ENCODE results near the gene ACE. TPM values are rescaled to one million over a fixed set of nuclear protein-coding genes. Genes with fewer than 3 reads are reported as not detected.

The ACE gene
- total and polyA plus RNA-seq, 3 experiments from 2014 or later = 4.6 to 5.5 (median 4.7) TPM

- Mint-ChIP-seq H3K27ac (no peak overlapping the region), H3K4me3 (no peak overlapping the region), H3K4me1 (no peaks in the 10 kb centered on the region), H3K9me3 (no peaks in the 10 kb centered on the region), H3K27me3 (peaks cover 0 to 3% of the 10 kb centered on the region in 2 donors), H3K36me3 (peaks cover 0 to 11% (median 0%) of the 10 kb centered on the region in 3 donors)
- Histone ChIP-seq H3K27ac (ENCODE audit: low read depth, low read length) (no peak overlapping the region), H3K36me3 (ENCODE audit: insufficient read depth, low read length) (no peaks in the 10 kb centered on the region), H3K27me3 (ENCODE audit: insufficient read depth, low read length, poor library complexity, severe bottlenecking) (no peaks in the 10 kb centered on the region), H3K9me3 (ENCODE audit: low read length) (no peaks in the 10 kb centered on the region), H3K4me3 (ENCODE audit: low read length) (no peak overlapping the region), H3K4me1 (ENCODE audit: insufficient read depth, low read length) (no peaks in the 10 kb centered on the region)
- ChIA-PET CTCF (no interaction called here), POLR2A (no interaction called here)
- DNase-seq = peak in 1 of 5 donors; percentile 7
Observed at GRCh38 chr17:63490329-63490728, 13.5 kb downstream of the ACE start.

DNA sequence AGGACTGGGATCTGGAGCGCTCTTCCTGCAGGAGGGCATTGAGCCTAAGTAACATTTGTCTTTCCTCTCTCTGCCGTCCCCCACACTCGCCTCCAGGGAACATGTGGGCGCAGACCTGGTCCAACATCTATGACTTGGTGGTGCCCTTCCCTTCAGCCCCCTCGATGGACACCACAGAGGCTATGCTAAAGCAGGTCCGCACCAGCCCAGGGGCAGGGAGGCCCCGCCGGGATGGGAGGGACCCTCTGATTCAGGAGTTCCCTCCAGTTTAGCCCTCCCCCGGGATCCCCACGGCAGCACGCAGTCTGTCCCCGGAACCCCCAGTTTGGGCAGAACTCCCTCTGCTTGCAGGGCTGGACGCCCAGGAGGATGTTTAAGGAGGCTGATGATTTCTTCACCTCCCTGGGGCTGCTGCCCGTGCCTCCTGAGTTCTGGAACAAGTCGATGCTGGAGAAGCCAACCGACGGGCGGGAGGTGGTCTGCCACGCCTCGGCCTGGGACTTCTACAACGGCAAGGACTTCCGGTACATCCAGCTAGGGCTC lies 14.1 kb downstream of the ACE start:
- Histone ChIP-seq H3K4me3 (ENCODE audit: low read length) (no peak overlapping the region), H3K9me3 (ENCODE audit: low read length) (no peaks in the 10 kb centered on the region), H3K27ac (ENCODE audit: low read depth, low read length) (no peak overlapping the region), H3K36me3 (ENCODE audit: insufficient read depth, low read length) (no peaks in the 10 kb centered on the region), H3K4me1 (ENCODE audit: insufficient read depth, low read length) (no peaks in the 10 kb centered on the region), H3K27me3 (ENCODE audit: insufficient read depth, low read length, poor library complexity, severe bottlenecking) (no peaks in the 10 kb centered on the region)
- Mint-ChIP-seq H3K4me1 (no peaks in the 10 kb centered on the region), H3K27me3 (peaks cover 0 to 3% of the 10 kb centered on the region in 2 donors), H3K27ac (no peak overlapping the region), H3K36me3 (peaks cover 0 to 9% (median 0%) of the 10 kb centered on the region in 3 donors), H3K4me3 (no peak overlapping the region), H3K9me3 (no peaks in the 10 kb centered on the region)
- peak in 1 of 5 donors; percentile 38 for DNase-seq
- CTCF ChIA-PET = interaction anchor here (1.5 kb wide), 1 partner anchor 12 kb away, joined by 5 read pairs; no protein-coding TSS in a partner anchor
- POLR2A ChIA-PET = no interaction called here

DNA sequence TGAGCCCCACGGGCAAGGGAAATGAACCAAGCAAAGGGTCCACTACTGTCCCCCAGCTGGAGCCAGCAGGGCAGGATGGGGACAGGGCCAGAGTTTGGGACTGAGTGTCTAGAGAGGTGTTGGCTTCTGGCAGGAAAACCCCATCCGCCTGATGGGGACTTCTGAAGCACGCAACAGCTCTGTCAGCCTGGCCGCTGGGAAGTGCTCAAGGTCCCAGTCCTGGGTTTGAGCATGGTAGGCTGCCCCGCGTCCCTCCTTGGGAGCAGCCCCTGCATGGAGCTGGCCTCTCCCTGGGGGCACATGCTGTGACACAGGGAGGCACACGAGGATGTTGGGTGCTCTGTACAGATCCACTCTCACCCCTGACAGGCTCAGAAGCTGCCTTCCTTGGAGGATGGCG lies 14.6 kb downstream of the ACE start:
- Mint-ChIP-seq H3K4me1 (no peaks in the 10 kb centered on the region), H3K27me3 (peaks cover 0 to 3% of the 10 kb centered on the region in 2 donors), H3K36me3 (peaks cover 0 to 8% (median 0%) of the 10 kb centered on the region in 3 donors), H3K27ac (no peak overlapping the region), H3K4me3 (no peak overlapping the region), H3K9me3 (no peaks in the 10 kb centered on the region)
- no peaks in the 10 kb centered on the region for H3K4me1 ChIP-seq (ENCODE audit: insufficient read depth, low read length)
- ChIA-PET CTCF (interaction anchor here (1.5 kb wide), 1 partner anchor 12 kb away, joined by 5 read pairs; no protein-coding TSS in a partner anchor), POLR2A (no interaction called here)
- no peak overlapping the region for H3K4me3 ChIP-seq (ENCODE audit: low read length)
- no peaks in the 10 kb centered on the region for H3K27me3 ChIP-seq (ENCODE audit: insufficient read depth, low read length, poor library complexity, severe bottlenecking)
- H3K9me3 ChIP-seq (ENCODE audit: low read length) = no peaks in the 10 kb centered on the region
- no peaks in the 10 kb centered on the region for H3K36me3 ChIP-seq (ENCODE audit: insufficient read depth, low read length)
- H3K27ac ChIP-seq (ENCODE audit: low read depth, low read length) = no peak overlapping the region
- DNase-seq = peak in 1 of 5 donors; percentile 8

DNA sequence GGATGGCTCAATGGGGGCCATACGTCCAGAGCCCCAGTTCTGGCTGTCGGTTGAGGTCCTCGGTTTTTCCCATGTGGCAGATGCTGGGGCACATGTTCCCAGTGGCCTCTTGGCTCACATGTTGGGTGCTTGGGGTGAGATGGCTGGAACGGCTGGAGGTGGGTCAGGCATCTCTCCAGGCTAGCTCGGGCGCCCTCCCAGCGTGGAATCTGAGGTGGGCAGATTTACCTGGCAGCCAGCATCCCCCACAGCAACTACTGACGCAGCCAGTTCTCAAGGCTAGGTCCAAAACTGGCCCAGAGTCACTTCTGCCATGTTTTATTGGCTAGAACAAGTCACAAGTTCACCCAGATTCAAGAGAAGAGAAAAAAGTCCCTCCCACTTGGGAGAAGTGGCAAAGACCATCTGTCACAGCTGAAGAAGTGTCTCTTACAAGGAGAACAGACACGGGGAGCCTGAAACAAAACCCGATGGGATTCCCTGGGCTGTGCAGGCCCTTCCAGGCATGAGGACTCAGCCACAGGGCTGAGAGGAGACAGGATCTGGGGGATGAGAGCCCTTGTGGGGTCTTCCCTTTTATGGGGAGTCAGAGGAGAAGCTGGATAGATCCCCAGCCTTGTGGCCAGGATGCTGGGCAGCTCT lies 15.2 kb downstream of the ACE start:
- H3K27ac Mint-ChIP-seq = peak overlapping the region in 1 of 8 donors; percentile 46

GRCh38 chr17:63492940-63493339 lies 16.1 kb downstream of the ACE start:
- no peaks in the 10 kb centered on the region for H3K9me3 Mint-ChIP-seq
- POLR2A ChIA-PET = no interaction called here
- no peak overlapping the region for H3K4me3 ChIP-seq (ENCODE audit: low read length)
- H3K9me3 ChIP-seq (ENCODE audit: low read length) = no peaks in the 10 kb centered on the region
- no peak overlapping the region for H3K27ac Mint-ChIP-seq
- no peaks in the 10 kb centered on the region for H3K4me1 Mint-ChIP-seq
- no peaks in the 10 kb centered on the region for H3K27me3 ChIP-seq (ENCODE audit: insufficient read depth, low read length, poor library complexity, severe bottlenecking)
- peaks cover 0 to 5% (median 0%) of the 10 kb centered on the region in 3 donors for H3K36me3 Mint-ChIP-seq
- no peak for DNase-seq
- H3K4me1 ChIP-seq (ENCODE audit: insufficient read depth, low read length) = no peaks in the 10 kb centered on the region
- peaks cover 0 to 1% of the 10 kb centered on the region in 2 donors for H3K27me3 Mint-ChIP-seq
- H3K27ac ChIP-seq (ENCODE audit: low read depth, low read length) = no peak overlapping the region
- CTCF ChIA-PET = no interaction called here
- no peaks in the 10 kb centered on the region for H3K36me3 ChIP-seq (ENCODE audit: insufficient read depth, low read length)
- H3K4me3 Mint-ChIP-seq = no peak overlapping the region

More for the DNA sequence above, 15.2 kb downstream of the ACE start:
- Histone ChIP-seq H3K9me3 (ENCODE audit: low read length) (no peaks in the 10 kb centered on the region), H3K27me3 (ENCODE audit: insufficient read depth, low read length, poor library complexity, severe bottlenecking) (no peaks in the 10 kb centered on the region), H3K27ac (ENCODE audit: low read depth, low read length) (no peak overlapping the region), H3K4me1 (ENCODE audit: insufficient read depth, low read length) (no peaks in the 10 kb centered on the region), H3K4me3 (ENCODE audit: low read length) (no peak overlapping the region), H3K36me3 (ENCODE audit: insufficient read depth, low read length) (no peaks in the 10 kb centered on the region)
- no peaks in the 10 kb centered on the region for H3K4me1 Mint-ChIP-seq
- ChIA-PET CTCF (interaction anchor here (1.5 kb wide), 1 partner anchor 13 kb away, joined by 5 read pairs; no protein-coding TSS in a partner anchor), POLR2A (no interaction called here)
- peaks cover 0 to 8% (median 0%) of the 10 kb centered on the region in 3 donors for H3K36me3 Mint-ChIP-seq
- H3K27me3 Mint-ChIP-seq = peaks cover 0 to 3% of the 10 kb centered on the region in 2 donors
- no peaks in the 10 kb centered on the region for H3K9me3 Mint-ChIP-seq
- DNase-seq = no peak
- H3K4me3 Mint-ChIP-seq = no peak overlapping the region

GRCh38 chr17:63493411-63493810 lies 16.6 kb downstream of the ACE start:
- Histone ChIP-seq H3K36me3 (ENCODE audit: insufficient read depth, low read length) (no peaks in the 10 kb centered on the region), H3K4me3 (ENCODE audit: low read length) (no peak overlapping the region), H3K27me3 (ENCODE audit: insufficient read depth, low read length, poor library complexity, severe bottlenecking) (no peaks in the 10 kb centered on the region), H3K4me1 (ENCODE audit: insufficient read depth, low read length) (no peaks in the 10 kb centered on the region), H3K9me3 (ENCODE audit: low read length) (no peaks in the 10 kb centered on the region), H3K27ac (ENCODE audit: low read depth, low read length) (no peak overlapping the region)
- no peak overlapping the region for H3K4me3 Mint-ChIP-seq
- H3K9me3 Mint-ChIP-seq = no peaks in the 10 kb centered on the region
- H3K27ac Mint-ChIP-seq = no peak overlapping the region
- H3K36me3 Mint-ChIP-seq = peaks cover 0 to 4% (median 0%) of the 10 kb centered on the region in 3 donors
- no peaks in the 10 kb centered on the region for H3K4me1 Mint-ChIP-seq
- CTCF ChIA-PET = no interaction called here
- DNase-seq = peak in 1 of 5 donors; percentile 18
- POLR2A ChIA-PET = no interaction called here
- H3K27me3 Mint-ChIP-seq = peaks cover 0 to 3% of the 10 kb centered on the region in 2 donors

- H3K9me3 ChIP-seq (ENCODE audit: low read length) = no peaks in the 10 kb centered on the region
- Mint-ChIP-seq H3K4me1 (no peaks in the 10 kb centered on the region), H3K36me3 (peaks cover 0 to 3% (median 0%) of the 10 kb centered on the region in 3 donors), H3K27me3 (peaks cover 0 to 2% of the 10 kb centered on the region in 2 donors), H3K27ac (no peak overlapping the region), H3K9me3 (no peaks in the 10 kb centered on the region), H3K4me3 (no peak overlapping the region)
- no peak overlapping the region for H3K4me3 ChIP-seq (ENCODE audit: low read length)
- no peak overlapping the region for H3K27ac ChIP-seq (ENCODE audit: low read depth, low read length)
- no peaks in the 10 kb centered on the region for H3K27me3 ChIP-seq (ENCODE audit: insufficient read depth, low read length, poor library complexity, severe bottlenecking)
- no peaks in the 10 kb centered on the region for H3K4me1 ChIP-seq (ENCODE audit: insufficient read depth, low read length)
- no peaks in the 10 kb centered on the region for H3K36me3 ChIP-seq (ENCODE audit: insufficient read depth, low read length)
- ChIA-PET CTCF (interaction anchor here (2.2 kb wide), 1 partner anchor 118 kb away, joined by 7 read pairs; no protein-coding TSS in a partner anchor), POLR2A (no interaction called here)
- DNase-seq = no peak
Observed at GRCh38 chr17:63494300-63494928, 17.6 kb downstream of the ACE start.

- Histone ChIP-seq H3K27ac (ENCODE audit: low read depth, low read length) (no peak overlapping the region), H3K4me3 (ENCODE audit: low read length) (no peak overlapping the region), H3K36me3 (ENCODE audit: insufficient read depth, low read length) (no peaks in the 10 kb centered on the region), H3K27me3 (ENCODE audit: insufficient read depth, low read length, poor library complexity, severe bottlenecking) (no peaks in the 10 kb centered on the region), H3K4me1 (ENCODE audit: insufficient read depth, low read length) (no peaks in the 10 kb centered on the region), H3K9me3 (ENCODE audit: low read length) (no peaks in the 10 kb centered on the region)
- Mint-ChIP-seq H3K4me1 (no peaks in the 10 kb centered on the region), H3K27me3 (peaks cover 2 to 3% of the 10 kb centered on the region in 2 donors), H3K4me3 (no peak overlapping the region), H3K9me3 (no peaks in the 10 kb centered on the region), H3K27ac (no peak overlapping the region), H3K36me3 (peaks cover 0 to 2% (median 0%) of the 10 kb centered on the region in 3 donors)
- ChIA-PET CTCF (interaction anchor here (2.2 to 2.3 kb wide), 2 partner anchors 69 to 117 kb away, joined by 7 to 8 read pairs; no protein-coding TSS in a partner anchor), POLR2A (no interaction called here)
- peak in 1 of 5 donors; percentile 12 for DNase-seq
Observed at GRCh38 chr17:63495491-63495890, 18.6 kb downstream of the ACE start.
